Gastroesophageal sphincter (tissue), 3 donors: ENCODE data around the gene PAFAH1B1.

ENCODE experiments used
- CTCF ChIP-seq, 4 experiments: fragments of 200-600 bp in 2 of 4; fragments of 450-650 bp in 2 of 4; sonication (generic) in 1 of 4; IDR thresholded peaks; one replicate each; pipeline ENCODE4 v1.5.1; 2017 to 2019; ENCODE audit warnings: antibody characterized with exemption in 4 of 4, mild to moderate bottlenecking in 2 of 4, moderate library complexity in 2 of 4
- EP300 ChIP-seq: sonication (generic); formaldehyde crosslinking; IDR thresholded peaks from one replicate; pipeline ENCODE4 v1.6.1; 2017; ENCODE audit warnings: antibody characterized with exemption, mild to moderate bottlenecking
- POLR2A ChIP-seq, 2 donors: fragments of 450-650 bp; IDR thresholded peaks; one replicate each; pipeline ENCODE4 v1.6.1; 2017; ENCODE audit warnings: antibody characterized with exemption in 2 of 2, mild to moderate bottlenecking in 2 of 2, moderate library complexity in 1 of 2

- TF ChIP-seq CTCF (IDR thresholded peaks at IDR 0.05) = no peak
- TF ChIP-seq POLR2A (IDR thresholded peaks at IDR 0.05) = no peak
- TF ChIP-seq EP300 = no peak
Measured at GRCh38 chr17:2563061-2563460, 30.4 kb upstream of the PAFAH1B1 start.
